Activated CD4-positive, alpha-beta T cell treated with anti-CD3 and anti-CD28 coated beads, Interleukin-2, amount 50 U/mL, for 24 hours (primary cell): ENCODE measurements around the gene GM2A.
"Not testable (repeated sequence)": the region's sequence is repeated elsewhere in the genome, so short reads cannot be mapped to it uniquely, and the experiment has no call there.

Experiments
- DNase-seq, 2 donors: peaks; one replicate each; pipeline ENCODE4 v3.0.0-alpha.2; 2020; ENCODE audit warnings: low read depth in 1 of 2, low spot score in 1 of 2

The GM2A gene

GRCh38 chr5:151227918-151228447, 25.0 kb upstream of the GM2A start:
- DNase-seq = no peak

GRCh38 chr5:151228986-151229385, 24.0 kb upstream of the GM2A start:
- no peak for DNase-seq

GRCh38 chr5:151230048-151230680, 22.8 kb upstream of the GM2A start:
- DNase-seq = no peak

GRCh38 chr5:151231359-151231758, 21.6 kb upstream of the GM2A start:
- no peak for DNase-seq

GRCh38 chr5:151233616-151234085, 19.3 kb upstream of the GM2A start:
- no peak for DNase-seq

- DNase-seq = no peak
Observed at GRCh38 chr5:151234476-151235238, 18.3 kb upstream of the GM2A start.

GRCh38 chr5:151235239-151235571, 17.8 kb upstream of the GM2A start:
- DNase-seq = not testable (repeated sequence)

GRCh38 chr5:151236888-151237287, 16.1 kb upstream of the GM2A start:
- no peak for DNase-seq

- DNase-seq = no peak
Observed at GRCh38 chr5:151237685-151238084, 15.3 kb upstream of the GM2A start.

- no peak for DNase-seq
Observed at GRCh38 chr5:151238303-151238741, 14.7 kb upstream of the GM2A start.

GRCh38 chr5:151239237-151239861, 13.6 kb upstream of the GM2A start:
- DNase-seq = no peak

- not testable (repeated sequence) for DNase-seq
Observed at GRCh38 chr5:151240268-151240835, 12.6 kb upstream of the GM2A start.

- no peak for DNase-seq
Observed at GRCh38 chr5:151240924-151241635, 11.9 kb upstream of the GM2A start.

GRCh38 chr5:151243127-151243526, 9.9 kb upstream of the GM2A start:
- DNase-seq = no peak

GRCh38 chr5:151243564-151243963, 9.4 kb upstream of the GM2A start:
- no peak for DNase-seq

- DNase-seq = no peak
Observed at GRCh38 chr5:151244206-151244605, 8.8 kb upstream of the GM2A start.

GRCh38 chr5:151245680-151246219, 7.2 kb upstream of the GM2A start:
- no peak for DNase-seq

- DNase-seq = no peak
Observed at GRCh38 chr5:151248651-151249050, 4.3 kb upstream of the GM2A start.

GRCh38 chr5:151249281-151249680, 3.7 kb upstream of the GM2A start:
- no peak for DNase-seq

GRCh38 chr5:151250346-151251000, 2.5 kb upstream of the GM2A start:
- DNase-seq = no peak
